ENCODE results near the gene REN. TPM values are rescaled to one million over a fixed set of nuclear protein-coding genes. Genes with fewer than 3 reads are reported as not detected.

REN gene
- total RNA-seq, 2 donors from 2014 or later, result not detected

GRCh38 chr1:204194771-204195170 lies 28.6 kb upstream of the REN start:
- H3K27ac Mint-ChIP-seq, result no peak overlapping the region
- no peaks in the 10 kb centered on the region for H3K9me3 Mint-ChIP-seq
- no peak for ATAC-seq
- H3K36me3 Mint-ChIP-seq, result no peaks in the 10 kb centered on the region
- DNase-seq (ENCODE audit: low spot score in 2 of 2), result no peak

DNA sequence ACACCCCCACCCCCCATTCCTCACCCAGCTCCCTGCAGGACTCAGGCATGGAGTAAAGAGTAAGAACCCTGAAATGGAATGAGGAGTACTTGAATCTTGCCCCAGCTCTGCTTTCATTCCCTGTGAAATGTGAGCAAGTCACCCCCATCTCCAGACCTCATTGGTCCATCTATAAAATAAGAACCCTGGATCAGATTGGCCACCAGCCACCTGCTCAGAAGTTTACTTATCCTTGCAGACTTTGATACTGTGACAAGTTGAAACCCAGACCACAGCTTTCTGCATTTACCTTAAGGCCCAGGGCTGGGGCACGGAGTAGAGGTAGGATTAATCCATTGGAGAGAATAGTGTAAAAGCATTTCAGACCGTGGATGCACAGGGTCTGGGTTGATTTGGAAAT lies 27.9 kb upstream of the REN start:
- Mint-ChIP-seq H3K27ac (no peak overlapping the region), H3K9me3 (no peaks in the 10 kb centered on the region), H3K36me3 (no peaks in the 10 kb centered on the region)
- ATAC-seq (no peak), DNase-seq (ENCODE audit: low spot score in 2 of 2) (no peak)

GRCh38 chr1:204192589-204193352 lies 26.6 kb upstream of the REN start:
- H3K27ac Mint-ChIP-seq, result no peak overlapping the region
- no peaks in the 10 kb centered on the region for H3K9me3 Mint-ChIP-seq
- no peak for ATAC-seq

DNA sequence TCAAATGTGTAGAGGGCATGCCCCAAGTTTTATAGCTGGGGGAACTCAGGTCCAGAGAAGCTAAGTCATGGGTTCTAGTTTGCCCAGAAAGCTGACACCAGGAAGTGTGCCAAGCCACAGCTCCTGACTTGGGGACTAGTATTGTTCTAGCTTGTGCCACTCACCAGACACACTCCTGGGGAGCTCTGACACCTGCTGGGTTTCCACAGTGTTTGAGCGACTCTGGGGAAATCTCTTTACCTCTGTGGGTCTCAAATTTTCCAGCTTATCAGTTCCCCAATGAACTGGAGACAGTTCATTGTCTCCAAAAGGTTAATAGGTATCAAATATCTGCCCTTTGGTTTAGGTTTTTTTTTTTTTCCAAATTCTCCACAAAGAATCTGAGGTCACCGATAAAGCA lies 25.9 kb upstream of the REN start:
- H3K9me3 Mint-ChIP-seq, result no peaks in the 10 kb centered on the region
- DNase-seq (ENCODE audit: low spot score in 2 of 2) (no peak), ATAC-seq (no peak)

More at GRCh38 chr1:204192589-204193352, 26.6 kb upstream of the REN start:
- no peaks in the 10 kb centered on the region for H3K36me3 Mint-ChIP-seq
- no peak for DNase-seq (ENCODE audit: low spot score in 2 of 2)

GRCh38 chr1:204191456-204191855 lies 25.3 kb upstream of the REN start:
- no peak overlapping the region for H3K27ac Mint-ChIP-seq
- DNase-seq (ENCODE audit: low spot score in 2 of 2), result no peak
- ATAC-seq, result no peak
- H3K36me3 Mint-ChIP-seq, result no peaks in the 10 kb centered on the region
- no peaks in the 10 kb centered on the region for H3K9me3 Mint-ChIP-seq

More for the DNA sequence above, 25.9 kb upstream of the REN start:
- Mint-ChIP-seq H3K27ac (no peak overlapping the region), H3K36me3 (no peaks in the 10 kb centered on the region)

- DNase-seq (ENCODE audit: low spot score in 2 of 2) (peak in 1 of 2 donors; percentile 23), ATAC-seq (peak; percentile 50 to 53)
- H3K9me3 Mint-ChIP-seq, result no peaks in the 10 kb centered on the region
- no peak overlapping the region for H3K27ac Mint-ChIP-seq
- H3K36me3 Mint-ChIP-seq, result no peaks in the 10 kb centered on the region
These were observed 24.4 kb upstream of the REN start for GRCh38 chr1:204190212-204191211.

GRCh38 chr1:204188959-204189639 lies 23.0 kb upstream of the REN start:
- Mint-ChIP-seq H3K36me3 (no peaks in the 10 kb centered on the region), H3K27ac (no peak overlapping the region), H3K9me3 (no peaks in the 10 kb centered on the region)
- peak; percentile 69 to 75 for ATAC-seq
- no peak for DNase-seq (ENCODE audit: low spot score in 2 of 2)

- ATAC-seq (no peak), DNase-seq (ENCODE audit: low spot score in 2 of 2) (no peak)
- no peaks in the 10 kb centered on the region for H3K36me3 Mint-ChIP-seq
- H3K27ac Mint-ChIP-seq, result no peak overlapping the region
- H3K9me3 Mint-ChIP-seq, result no peaks in the 10 kb centered on the region
These were observed 20.5 kb upstream of the REN start for GRCh38 chr1:204186597-204186996.

DNA sequence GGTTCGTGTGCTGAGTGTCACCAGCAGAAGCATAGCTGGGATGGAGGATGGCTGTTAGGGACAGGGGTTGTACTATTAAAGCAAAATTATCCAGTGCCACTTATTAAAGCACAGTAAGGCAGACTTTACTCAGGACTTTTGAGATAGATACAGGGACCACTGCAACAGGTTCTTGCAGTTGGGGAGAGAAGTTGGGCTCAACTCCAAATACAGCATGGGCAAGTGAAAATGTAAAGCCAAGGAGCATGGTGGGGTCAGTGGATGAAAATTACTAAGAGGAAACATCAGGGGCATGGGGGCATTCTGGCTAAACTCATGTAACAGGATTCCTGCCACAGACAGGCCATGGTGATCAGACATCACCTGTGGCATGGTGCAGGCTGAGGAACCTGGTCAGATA lies 15.0 kb upstream of the REN start:
- Mint-ChIP-seq H3K9me3 (no peaks in the 10 kb centered on the region), H3K27ac (no peak overlapping the region), H3K36me3 (no peaks in the 10 kb centered on the region)
- DNase-seq (ENCODE audit: low spot score in 2 of 2), result no peak
- ATAC-seq, result no peak

- Mint-ChIP-seq H3K9me3 (no peaks in the 10 kb centered on the region), H3K36me3 (no peaks in the 10 kb centered on the region), H3K27ac (peak overlapping the region in 1 of 2 donors; percentile 56)
- DNase-seq (ENCODE audit: low spot score in 2 of 2) (no peak), ATAC-seq (no peak)
These were observed 14.0 kb upstream of the REN start for GRCh38 chr1:204180133-204180532.

- no peak overlapping the region for H3K27ac Mint-ChIP-seq
- peaks cover 0 to 3% of the 10 kb centered on the region in 2 donors for H3K9me3 Mint-ChIP-seq
- no peak for DNase-seq (ENCODE audit: low spot score in 2 of 2)
- peaks cover 0 to 3% of the 10 kb centered on the region in 2 donors for H3K36me3 Mint-ChIP-seq
- no peak for ATAC-seq
These were observed 12.5 kb upstream of the REN start for GRCh38 chr1:204178487-204179281.

DNA sequence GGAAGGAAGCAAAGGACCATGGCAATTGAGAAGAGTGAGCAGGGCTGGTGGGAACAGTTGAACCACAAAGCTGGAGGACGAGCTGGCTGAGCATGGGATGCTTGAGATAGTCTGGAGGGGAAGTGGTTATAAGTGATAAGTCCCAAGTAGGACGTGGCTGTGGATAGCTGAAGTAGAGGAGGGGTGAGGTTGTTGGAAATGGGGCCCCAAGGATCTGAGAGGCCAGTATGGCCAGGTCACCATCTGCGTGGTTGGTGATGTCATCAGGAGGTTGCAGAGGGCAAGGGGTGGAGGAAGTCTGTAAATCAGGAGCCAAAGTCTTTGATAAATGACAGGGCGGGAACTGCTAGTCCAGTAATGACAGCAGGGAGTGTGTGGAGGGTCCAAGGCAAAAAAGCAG lies 11.0 kb upstream of the REN start:
- Mint-ChIP-seq H3K27ac (no peak overlapping the region), H3K36me3 (peaks cover 0 to 6% of the 10 kb centered on the region in 2 donors), H3K9me3 (peaks cover 0 to 6% of the 10 kb centered on the region in 2 donors)
- no peak for DNase-seq (ENCODE audit: low spot score in 2 of 2)
- no peak for ATAC-seq

GRCh38 chr1:204176049-204176448 lies 9.9 kb upstream of the REN start:
- ATAC-seq (no peak), DNase-seq (ENCODE audit: low spot score in 2 of 2) (no peak)
- H3K36me3 Mint-ChIP-seq, result peaks cover 0 to 9% of the 10 kb centered on the region in 2 donors
- no peak overlapping the region for H3K27ac Mint-ChIP-seq
- peaks cover 4 to 10% of the 10 kb centered on the region in 2 donors for H3K9me3 Mint-ChIP-seq

GRCh38 chr1:204174958-204175357 lies 8.8 kb upstream of the REN start:
- DNase-seq (ENCODE audit: low spot score in 2 of 2) (no peak), ATAC-seq (no peak)
- Mint-ChIP-seq H3K27ac (no peak overlapping the region), H3K9me3 (peaks cover 8 to 15% of the 10 kb centered on the region in 2 donors), H3K36me3 (peaks cover 6 to 9% of the 10 kb centered on the region in 2 donors)

GRCh38 chr1:204172404-204173029 lies 6.4 kb upstream of the REN start:
- H3K9me3 Mint-ChIP-seq, result peaks cover 17 to 22% of the 10 kb centered on the region in 2 donors
- ATAC-seq (no peak), DNase-seq (ENCODE audit: low spot score in 2 of 2) (no peak)
- no peak overlapping the region for H3K27ac Mint-ChIP-seq
- H3K36me3 Mint-ChIP-seq, result peaks cover 12 to 19% of the 10 kb centered on the region in 2 donors

GRCh38 chr1:204171751-204172178 lies 5.6 kb upstream of the REN start:
- peaks cover 15 to 21% of the 10 kb centered on the region in 2 donors for H3K36me3 Mint-ChIP-seq
- no peak overlapping the region for H3K27ac Mint-ChIP-seq
- ATAC-seq, result no peak
- H3K9me3 Mint-ChIP-seq, result peaks cover 21 to 26% of the 10 kb centered on the region in 2 donors
- DNase-seq (ENCODE audit: low spot score in 2 of 2), result no peak
